Measurements from ENCODE around the gene PCNX2. TPM values are rescaled to one million over a fixed set of nuclear protein-coding genes. Genes with fewer than 3 reads are reported as not detected.

Gene PCNX2
- total RNA-seq, 2 donors from 2014 or later: 8.1 to 9.0 TPM

GRCh38 chr1:232987046-232987773 is 308.3 kb downstream of the PCNX2 start:
- H3K36me3 ChIP-seq: no peaks in the 10 kb centered on the region
- no peaks in the 10 kb centered on the region for H3K27me3 ChIP-seq
- no peak for TF ChIP-seq CTCF (IDR thresholded peaks at IDR 0.05)
- DNase-seq (ENCODE audit: low spot score): no peak
- H3K9me3 ChIP-seq: no peaks in the 10 kb centered on the region
- H3K4me1 ChIP-seq: peaks cover 0 to 39% of the 10 kb centered on the region in 2 donors
- H3K4me3 ChIP-seq: no peak overlapping the region
- H3K27ac ChIP-seq: no peak overlapping the region

GRCh38 chr1:232986527-232986922 is 309.0 kb downstream of the PCNX2 start:
- no peaks in the 10 kb centered on the region for H3K9me3 ChIP-seq
- H3K27me3 ChIP-seq: no peaks in the 10 kb centered on the region
- TF ChIP-seq CTCF (IDR thresholded peaks at IDR 0.05): no peak

GRCh38 chr1:232985882-232986526 is 309.5 kb downstream of the PCNX2 start:
- no peak for TF ChIP-seq CTCF (IDR thresholded peaks at IDR 0.05)
- no peaks in the 10 kb centered on the region for H3K9me3 ChIP-seq
- H3K27ac ChIP-seq: no peak overlapping the region
- no peak for DNase-seq (ENCODE audit: low spot score)
- no peak overlapping the region for H3K4me3 ChIP-seq
- H3K4me1 ChIP-seq: peaks cover 0 to 36% of the 10 kb centered on the region in 2 donors
- no peaks in the 10 kb centered on the region for H3K36me3 ChIP-seq
- no peaks in the 10 kb centered on the region for H3K27me3 ChIP-seq

More at GRCh38 chr1:232986527-232986922, 309.0 kb downstream of the PCNX2 start:
- Histone ChIP-seq H3K4me3 (no peak overlapping the region), H3K4me1 (peaks cover 0 to 36% of the 10 kb centered on the region in 2 donors), H3K36me3 (no peaks in the 10 kb centered on the region), H3K27ac (no peak overlapping the region)
- DNase-seq (ENCODE audit: low spot score): no peak

GRCh38 chr1:232984577-232985425 is 310.7 kb downstream of the PCNX2 start:
- H3K9me3 ChIP-seq: no peaks in the 10 kb centered on the region
- H3K36me3 ChIP-seq: no peaks in the 10 kb centered on the region
- no peaks in the 10 kb centered on the region for H3K27me3 ChIP-seq
- no peak overlapping the region for H3K27ac ChIP-seq
- TF ChIP-seq CTCF (IDR thresholded peaks at IDR 0.05): no peak
- peaks cover 0 to 36% of the 10 kb centered on the region in 2 donors for H3K4me1 ChIP-seq
- no peak overlapping the region for H3K4me3 ChIP-seq
- no peak for DNase-seq (ENCODE audit: low spot score)

- H3K36me3 ChIP-seq: no peaks in the 10 kb centered on the region
- no peaks in the 10 kb centered on the region for H3K9me3 ChIP-seq
- TF ChIP-seq CTCF (IDR thresholded peaks at IDR 0.05): no peak
- peaks cover 0 to 36% of the 10 kb centered on the region in 2 donors for H3K4me1 ChIP-seq
- H3K27ac ChIP-seq: no peak overlapping the region
- no peak overlapping the region for H3K4me3 ChIP-seq
- H3K27me3 ChIP-seq: no peaks in the 10 kb centered on the region
- no peak for DNase-seq (ENCODE audit: low spot score)
Measured at GRCh38 chr1:232983817-232984567, 311.5 kb downstream of the PCNX2 start.

Measured in right atrium auricular region (tissue), 2 donors.